ENCODE data around the gene TLR3. TPM values are rescaled to one million over a fixed set of nuclear protein-coding genes. Genes with fewer than 3 reads are reported as not detected.
"Not testable (repeated sequence)": the region's sequence is repeated elsewhere in the genome, so short reads cannot be mapped to it uniquely, and the experiment has no call there.

The TLR3 gene
- 5.1 TPM for total RNA-seq (ENCODE audit: insufficient read depth, low replicate concordance)

GRCh38 chr4:186068581-186069348, at the start of gene TLR3:
Gene TLR3 (plus strand): TSS chr4:186069156. CDS start chr4:186076620, 7,464 bp downstream.
- peak; percentile 64 for DNase-seq (ENCODE audit: low spot score)

- DNase-seq (ENCODE audit: low spot score), result no peak
Observed at GRCh38 chr4:186019269-186019668, 49.7 kb upstream of the TLR3 start.

GRCh38 chr4:186020106-186020792, 48.7 kb upstream of the TLR3 start:
- no peak for DNase-seq (ENCODE audit: low spot score)

DNA sequence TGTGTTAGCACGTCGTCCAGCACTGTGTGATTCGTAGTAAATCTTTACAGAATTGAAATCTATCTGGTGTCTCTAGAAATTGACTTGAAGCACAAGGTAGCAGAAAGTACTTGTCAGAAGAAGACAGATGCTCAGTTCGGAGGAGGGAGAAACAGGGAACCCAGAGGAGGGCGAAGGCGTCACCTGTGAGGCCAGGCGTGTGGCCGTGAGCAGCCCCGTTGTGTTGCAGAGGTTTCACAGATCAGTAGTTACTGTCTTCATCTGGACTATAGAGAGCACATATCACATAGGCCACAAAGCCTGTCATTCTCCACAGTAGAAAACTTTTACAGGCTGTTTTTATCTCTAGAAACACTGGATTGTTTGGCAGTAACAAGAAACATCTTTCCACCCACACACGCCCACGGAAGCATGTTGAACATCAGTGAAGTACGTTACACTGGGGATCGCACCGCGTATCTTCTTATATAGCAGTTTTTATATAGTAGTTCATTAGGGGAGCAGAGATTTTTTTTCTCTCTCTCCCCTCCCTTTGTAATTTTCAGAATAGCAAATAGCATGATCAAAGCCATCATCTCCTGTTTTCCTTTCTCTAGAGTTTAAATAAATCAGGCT, 48.1 kb upstream of the TLR3 start:
- no peak for DNase-seq (ENCODE audit: low spot score)

DNA sequence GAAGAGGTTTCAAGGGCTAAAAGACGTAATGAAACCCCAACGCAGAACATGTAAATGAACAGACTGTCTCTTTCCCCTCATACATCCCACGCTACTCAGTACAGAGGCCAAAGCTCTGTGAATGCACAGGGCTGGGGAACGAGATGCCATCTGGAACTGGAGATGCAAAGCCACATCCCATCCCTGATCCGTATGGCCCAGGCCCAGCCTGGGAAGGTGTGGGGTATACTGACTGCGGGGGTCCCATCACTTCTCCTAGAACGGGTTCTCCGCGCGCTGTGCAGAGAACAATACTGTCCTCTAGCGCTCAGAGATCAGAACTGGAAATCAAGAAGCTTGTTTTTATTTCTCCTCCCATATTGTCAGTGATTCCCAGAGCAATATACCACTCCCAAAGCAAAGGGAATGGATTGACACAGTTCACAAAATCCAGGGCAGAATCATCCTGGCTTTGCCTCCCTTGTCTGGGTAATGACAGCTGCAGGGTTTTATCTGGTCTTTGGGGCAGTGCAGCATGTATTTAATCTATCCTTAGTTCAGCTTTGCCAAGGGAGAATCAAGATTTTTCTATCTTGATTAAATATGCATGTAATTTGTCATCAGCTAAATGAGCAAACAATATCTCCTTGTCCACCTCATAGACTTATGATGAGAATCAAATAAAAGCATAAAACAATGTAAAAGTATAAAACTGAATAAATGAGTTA, 47.3 kb upstream of the TLR3 start:
- peak; percentile 73 for DNase-seq (ENCODE audit: low spot score)

DNA sequence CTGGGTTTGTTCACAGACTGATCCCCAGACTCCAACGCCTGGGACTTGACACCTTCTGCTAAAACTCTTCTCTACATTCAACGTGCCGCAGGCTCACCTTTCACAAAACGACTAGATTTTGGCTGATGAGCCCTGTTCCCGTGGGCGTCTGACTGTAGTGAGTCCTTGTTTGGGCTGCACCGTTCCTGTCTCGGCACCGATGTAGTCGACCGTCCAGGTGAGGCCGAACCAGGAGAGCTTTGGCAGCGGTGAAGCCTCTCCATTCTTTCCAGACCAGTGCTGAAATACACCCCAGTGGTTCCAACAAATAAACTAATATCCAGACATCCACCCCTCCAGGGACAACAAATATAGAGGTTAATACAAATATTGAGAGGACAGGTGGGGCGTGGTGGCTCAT, 45.0 kb upstream of the TLR3 start:
- no peak for DNase-seq (ENCODE audit: low spot score)

DNA sequence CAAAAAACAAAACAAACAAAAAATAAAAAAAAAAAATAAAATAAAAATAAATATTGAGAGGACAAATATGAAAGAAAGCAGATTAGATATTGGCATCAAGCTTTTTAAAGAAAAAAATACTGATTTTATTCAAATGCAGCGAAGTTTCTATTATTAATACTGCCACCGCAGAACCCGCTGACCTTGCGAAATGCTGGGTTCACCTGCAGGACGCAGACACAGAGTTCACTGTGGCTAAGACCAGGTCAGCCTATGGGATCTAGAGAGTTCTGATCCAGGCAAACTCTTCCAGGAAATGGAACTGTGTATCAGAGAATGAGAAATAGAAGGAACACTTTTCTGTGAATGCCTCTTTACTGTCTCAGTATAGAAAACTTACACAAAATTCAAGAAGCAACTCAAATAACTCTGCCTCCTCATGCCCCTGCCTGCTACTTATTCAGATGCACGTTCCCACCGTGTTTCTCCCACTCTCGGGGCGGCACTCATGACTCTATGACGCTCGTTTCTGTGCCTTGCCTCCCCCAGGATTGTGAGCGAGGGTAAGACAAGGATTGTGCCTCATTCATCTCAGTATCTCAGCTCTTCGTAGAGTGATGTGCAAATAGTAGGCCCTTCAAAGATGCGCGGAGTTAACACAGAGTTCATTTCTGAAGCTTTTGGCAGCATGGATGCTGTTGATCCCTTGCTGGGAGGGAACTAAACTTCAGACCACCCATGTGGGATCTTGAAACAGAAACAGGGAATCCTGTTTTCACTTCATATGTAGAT, 44.1 kb upstream of the TLR3 start:
- DNase-seq (ENCODE audit: low spot score), result no peak

- DNase-seq (ENCODE audit: low spot score), result no peak
Observed at GRCh38 chr4:186025408-186025690, 43.6 kb upstream of the TLR3 start.

DNA sequence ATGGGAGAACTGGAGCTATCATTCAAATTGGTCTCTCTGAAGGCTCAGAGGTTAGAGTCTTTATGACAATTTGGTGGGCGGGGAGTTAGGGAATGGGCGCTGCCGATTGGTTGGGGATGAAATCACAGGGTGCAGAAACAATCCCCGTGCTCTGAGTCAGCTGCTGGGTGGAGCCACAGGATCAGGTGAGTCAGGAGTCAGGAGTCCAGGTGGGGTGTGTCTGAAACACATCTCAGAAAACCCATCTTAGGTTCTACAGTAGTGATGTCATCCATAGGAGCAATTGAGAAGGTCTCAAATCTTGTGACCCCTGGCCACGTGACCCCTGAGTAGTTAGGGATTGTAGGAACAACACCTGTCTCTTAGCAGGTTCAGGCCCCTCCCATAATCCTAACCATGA, 41.6 kb upstream of the TLR3 start:
- DNase-seq (ENCODE audit: low spot score), result no peak

- peak; percentile 97 for DNase-seq (ENCODE audit: low spot score)
Observed at GRCh38 chr4:186029571-186030398, 39.2 kb upstream of the TLR3 start.

GRCh38 chr4:186030399-186030775, 38.6 kb upstream of the TLR3 start:
- DNase-seq (ENCODE audit: low spot score), result peak; percentile 33

DNA sequence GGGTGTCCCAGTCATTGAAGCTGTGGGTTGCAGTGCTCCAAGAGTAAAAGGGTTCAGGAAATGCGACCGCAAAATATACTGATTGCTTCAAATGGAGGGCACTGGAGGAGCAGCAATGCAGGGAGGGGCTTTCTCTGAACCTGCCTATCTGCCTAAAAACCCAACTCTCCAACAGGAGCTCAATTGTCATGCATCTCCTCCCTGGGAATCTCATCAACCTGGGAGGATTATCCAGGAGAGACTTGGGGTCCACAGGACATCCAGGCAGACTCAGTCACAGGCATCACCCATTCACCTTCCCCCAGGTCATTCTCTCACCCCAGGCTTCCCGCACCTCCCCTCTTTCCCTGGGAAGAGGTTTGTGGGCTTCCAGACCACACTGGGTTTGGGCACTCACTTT, 38.2 kb upstream of the TLR3 start:
- DNase-seq (ENCODE audit: low spot score), result no peak

DNA sequence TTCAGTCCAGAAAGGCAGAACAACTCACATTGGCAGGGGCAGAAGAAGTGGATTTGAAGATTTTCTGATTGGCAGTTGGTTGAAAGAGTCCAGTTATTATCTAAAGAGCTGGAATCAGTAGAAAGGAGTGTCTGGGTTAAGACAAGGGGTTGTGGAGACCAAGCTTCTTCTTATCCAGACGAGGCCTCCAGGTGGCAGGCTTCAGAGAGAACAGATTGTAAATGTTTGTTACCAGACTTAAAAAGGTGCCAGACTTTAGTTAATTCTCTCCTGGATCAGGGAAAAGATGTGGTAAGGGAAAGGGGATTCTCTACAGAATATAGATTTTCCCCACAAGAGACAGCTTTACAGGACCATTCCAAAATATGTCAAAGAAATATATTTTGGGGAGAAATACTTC, 36.7 kb upstream of the TLR3 start:
- DNase-seq (ENCODE audit: low spot score), result peak; percentile 56

GRCh38 chr4:186033027-186033426, 35.9 kb upstream of the TLR3 start:
- no peak for DNase-seq (ENCODE audit: low spot score)

DNA sequence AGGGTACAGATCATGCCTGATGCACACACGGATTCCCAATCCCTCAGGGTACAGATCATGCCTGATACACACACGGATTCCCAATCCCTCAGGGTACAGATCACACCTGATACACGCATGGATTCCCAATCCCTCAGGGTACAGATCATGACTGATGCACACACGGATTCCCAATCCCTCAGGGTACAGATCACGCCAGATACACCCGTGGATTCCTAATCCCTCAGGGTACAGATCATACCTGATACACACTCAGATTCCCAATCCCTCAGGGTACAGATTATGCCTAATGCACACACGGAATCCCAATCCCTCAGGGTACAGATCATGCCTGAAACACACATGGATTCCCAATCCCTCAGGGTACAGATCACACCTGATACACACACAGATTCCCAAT, 34.3 kb upstream of the TLR3 start:
- DNase-seq (ENCODE audit: low spot score), result not testable (repeated sequence)

DNA sequence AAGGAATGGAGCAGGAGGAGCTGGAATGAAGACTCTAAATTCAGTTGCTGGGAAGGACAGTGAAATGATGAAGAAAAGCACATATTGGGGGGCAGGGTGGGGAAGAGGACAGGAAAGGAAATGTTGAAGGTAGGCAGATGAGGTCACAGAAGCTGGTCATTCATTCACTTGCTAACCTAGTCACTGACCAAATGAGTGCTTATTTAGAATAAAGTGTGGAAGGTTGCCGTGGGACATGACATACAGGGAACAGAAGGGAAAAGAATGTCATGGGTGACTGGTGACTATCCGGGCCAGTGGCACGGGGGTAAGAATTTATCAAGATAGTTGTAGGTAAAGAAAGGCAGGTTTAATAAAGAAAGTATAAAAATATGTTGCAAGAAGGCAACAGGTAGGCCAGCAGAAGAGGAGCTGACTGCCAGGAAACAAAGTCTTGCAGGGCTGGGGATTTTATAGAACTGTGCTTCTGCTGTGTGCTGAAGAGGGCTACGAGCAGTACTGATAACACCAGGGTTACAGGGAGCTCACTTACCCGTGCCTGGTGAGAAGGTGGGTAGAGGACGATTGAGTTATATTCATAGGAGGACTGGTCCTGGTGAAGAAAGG, 31.9 kb upstream of the TLR3 start:
- DNase-seq (ENCODE audit: low spot score), result no peak

GRCh38 chr4:186037692-186038658, 31.0 kb upstream of the TLR3 start:
- DNase-seq (ENCODE audit: low spot score), result peak; percentile 88

DNA sequence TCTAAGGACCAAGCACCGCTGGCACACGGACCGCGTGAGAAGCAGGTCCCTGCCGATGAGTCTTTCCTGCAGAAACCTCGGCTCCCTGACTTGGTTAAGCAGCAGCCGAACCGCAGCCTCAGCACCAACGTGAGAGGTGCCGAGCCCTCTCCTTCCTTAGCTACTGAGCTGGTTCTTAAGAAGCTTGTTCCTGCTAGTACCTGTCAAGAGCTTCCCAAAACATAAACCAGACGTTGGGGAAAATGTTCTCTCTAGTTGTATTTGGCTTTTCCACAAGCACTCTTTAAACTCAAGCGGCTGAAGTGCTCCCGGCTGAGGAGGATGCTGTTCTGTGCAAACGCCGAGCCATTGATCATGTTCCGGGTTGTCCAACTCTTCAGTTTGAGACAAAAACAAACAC, 29.3 kb upstream of the TLR3 start:
- peak; percentile 79 for DNase-seq (ENCODE audit: low spot score)

GRCh38 chr4:186040316-186040715, 28.6 kb upstream of the TLR3 start:
- DNase-seq (ENCODE audit: low spot score), result no peak
